GM18951 (cell line): Measurements from ENCODE around the gene NOTCH2NLA.
"Not testable (repeated sequence)": the region's sequence is repeated elsewhere in the genome, so short reads cannot be mapped to it uniquely, and the experiment has no call there.

ENCODE experiments used
- in situ Hi-C: fragments of 300-500 bp; cut with MboI; formaldehyde crosslinking; loops from one replicate; pipeline ENCODE4 v1.12.0; 2022; ENCODE audit warnings: low sequenced_read_pairs, mixed read lengths, inconsistent platforms; ENCODE audit not compliant: unreplicated experiment

Gene NOTCH2NLA

DNA sequence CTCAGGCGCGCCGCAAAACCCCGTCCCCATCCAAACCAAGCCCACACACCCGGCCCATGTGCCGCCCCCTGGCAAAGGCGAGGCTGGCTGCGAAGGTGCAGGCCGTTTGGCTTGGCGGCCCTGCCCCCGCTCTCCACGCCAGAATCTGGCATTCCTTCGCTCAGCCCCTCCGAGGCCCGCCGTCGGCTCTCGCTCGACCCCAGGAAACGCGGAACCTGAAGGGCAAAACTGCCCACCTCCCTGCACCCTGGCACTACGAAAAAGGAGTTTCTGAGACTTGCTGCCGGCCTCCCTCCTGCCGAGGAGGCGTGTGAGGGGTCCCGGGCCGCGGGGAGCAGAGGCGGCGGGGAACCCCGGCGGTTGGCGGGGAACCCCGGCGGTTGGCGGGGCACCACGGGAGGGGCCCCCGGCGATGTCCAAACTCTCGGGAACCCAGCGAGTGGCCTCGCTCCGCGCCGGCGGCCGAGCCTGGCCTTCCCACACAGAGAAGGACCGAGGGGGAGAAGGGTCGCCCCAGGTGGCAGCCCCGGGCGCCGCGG, 608 bp downstream of the NOTCH2NLA start:
- in situ Hi-C loops: not testable (repeated sequence)

- in situ Hi-C loops: not testable (repeated sequence)
Measured at GRCh38 chr1:146174531-146174930, 54.3 kb downstream of the NOTCH2NLA start.

- in situ Hi-C loops: not testable (repeated sequence)
Measured at GRCh38 chr1:146167740-146168139, 61.1 kb downstream of the NOTCH2NLA start.

GRCh38 chr1:146167273-146167672, 61.5 kb downstream of the NOTCH2NLA start:
- in situ Hi-C loops: not testable (repeated sequence)

DNA sequence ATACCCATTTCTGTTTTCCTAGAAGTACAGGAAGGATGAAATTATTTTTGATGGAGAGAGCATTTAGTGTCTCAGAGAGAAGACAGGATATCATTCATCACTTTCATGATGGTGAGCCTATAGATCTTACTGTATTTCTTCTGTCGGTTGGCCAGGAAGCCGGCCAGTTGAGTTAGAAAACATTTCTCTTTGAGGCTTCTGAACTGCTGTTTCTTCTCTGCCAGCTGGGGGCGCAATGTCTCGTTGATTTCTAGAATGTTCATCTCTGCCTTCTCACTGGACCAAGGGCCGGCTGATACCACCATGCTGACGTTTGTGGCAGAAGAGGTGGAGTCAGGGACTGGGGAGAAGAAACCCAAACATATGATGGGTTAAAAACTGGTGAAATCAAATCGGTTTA, 84.4 kb downstream of the NOTCH2NLA start, which contains the start of gene NBPF10:
Gene NBPF10, minus strand, starts transcription at position 340 of the 400 bp plus-strand sequence. Its CDS starts 35 bp downstream, at position 305.
- in situ Hi-C loops: not testable (repeated sequence)
